Gastrocnemius medialis (tissue), 4 donors: ENCODE measurements around the gene MGMT.

ENCODE experiments used
- POLR2A ChIP-seq, 2 donors: fragments of 450-650 bp; IDR thresholded peaks; one replicate each; pipeline ENCODE4 v1.6.1; 2017; ENCODE audit warnings: antibody characterized with exemption in 2 of 2, mild to moderate bottlenecking in 2 of 2, moderate library complexity in 2 of 2
- TF ChIP-seq, protein P1 (sequence below), 5 experiments: fragments of 450-650 bp in 3 of 5; fragments of 200-600 bp in 2 of 5; sonication (generic) in 2 of 5; IDR thresholded peaks in 4 of 5; conservative IDR thresholded peaks in 1 of 5; 1 replicate in 4 of 5; 2 replicates in 1 of 5; pipeline ENCODE4 v1.5.1; 2016 to 2019; ENCODE audit warnings: antibody characterized with exemption in 5 of 5, mild to moderate bottlenecking in 3 of 5, moderate library complexity in 3 of 5

- TF ChIP-seq POLR2A (IDR thresholded peaks at IDR 0.05): no peak
- TF ChIP-seq, protein P1, sequence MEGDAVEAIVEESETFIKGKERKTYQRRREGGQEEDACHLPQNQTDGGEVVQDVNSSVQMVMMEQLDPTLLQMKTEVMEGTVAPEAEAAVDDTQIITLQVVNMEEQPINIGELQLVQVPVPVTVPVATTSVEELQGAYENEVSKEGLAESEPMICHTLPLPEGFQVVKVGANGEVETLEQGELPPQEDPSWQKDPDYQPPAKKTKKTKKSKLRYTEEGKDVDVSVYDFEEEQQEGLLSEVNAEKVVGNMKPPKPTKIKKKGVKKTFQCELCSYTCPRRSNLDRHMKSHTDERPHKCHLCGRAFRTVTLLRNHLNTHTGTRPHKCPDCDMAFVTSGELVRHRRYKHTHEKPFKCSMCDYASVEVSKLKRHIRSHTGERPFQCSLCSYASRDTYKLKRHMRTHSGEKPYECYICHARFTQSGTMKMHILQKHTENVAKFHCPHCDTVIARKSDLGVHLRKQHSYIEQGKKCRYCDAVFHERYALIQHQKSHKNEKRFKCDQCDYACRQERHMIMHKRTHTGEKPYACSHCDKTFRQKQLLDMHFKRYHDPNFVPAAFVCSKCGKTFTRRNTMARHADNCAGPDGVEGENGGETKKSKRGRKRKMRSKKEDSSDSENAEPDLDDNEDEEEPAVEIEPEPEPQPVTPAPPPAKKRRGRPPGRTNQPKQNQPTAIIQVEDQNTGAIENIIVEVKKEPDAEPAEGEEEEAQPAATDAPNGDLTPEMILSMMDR (IDR thresholded peaks at IDR 0.05 in 4 of 5, conservative IDR thresholded peaks at IDR 0.05 in 1 of 5): no peak
Observed at GRCh38 chr10:129695671-129696070, 228.6 kb downstream of the MGMT start.
